Measurements from ENCODE around the gene GALK2.
"Not testable (repeated sequence)": the region's sequence is repeated elsewhere in the genome, so short reads cannot be mapped to it uniquely, and the experiment has no call there.

The GALK2 gene

DNA sequence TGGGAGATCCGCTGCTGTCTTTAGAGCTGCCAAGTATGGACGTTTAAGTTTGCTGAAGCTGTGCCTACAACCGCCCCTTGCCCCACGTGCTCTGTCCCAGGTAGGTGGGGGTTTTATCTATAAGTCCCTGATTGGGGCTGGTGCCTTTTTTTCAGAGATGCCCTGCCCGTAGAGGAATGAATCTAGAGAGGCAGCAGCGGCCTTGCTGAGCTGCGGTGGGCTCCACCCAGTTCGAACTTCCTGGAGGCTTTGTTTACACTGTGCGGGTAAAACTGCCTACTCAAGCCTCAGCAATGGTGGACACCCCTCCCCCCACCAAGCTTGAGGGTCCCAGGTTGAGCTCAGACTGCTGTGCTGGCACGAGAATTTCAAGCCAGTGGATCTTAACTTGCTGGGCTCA, 169.6 kb downstream of the GALK2 start:
- no peak for DNase-seq (ENCODE audit: low read depth)

DNA sequence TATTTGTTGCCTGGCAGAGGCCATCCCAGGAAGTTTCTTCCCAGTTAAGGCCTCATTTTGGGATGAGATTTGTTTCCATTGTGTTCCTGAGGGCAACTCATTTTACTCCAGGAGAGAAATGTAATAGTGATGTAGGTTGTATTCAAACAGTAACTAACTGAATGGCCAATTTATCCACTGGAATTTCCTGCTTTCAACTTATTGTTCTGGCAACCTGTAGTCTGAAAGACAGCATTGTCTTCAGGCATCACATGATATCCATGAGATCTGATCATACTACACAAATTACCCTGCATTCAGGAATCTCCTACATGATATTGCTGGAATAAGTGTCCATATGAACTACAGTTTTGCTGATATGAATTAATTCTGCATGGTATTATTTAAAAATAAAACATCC, 173.5 kb downstream of the GALK2 start:
- DNase-seq (ENCODE audit: low read depth): no peak

DNA sequence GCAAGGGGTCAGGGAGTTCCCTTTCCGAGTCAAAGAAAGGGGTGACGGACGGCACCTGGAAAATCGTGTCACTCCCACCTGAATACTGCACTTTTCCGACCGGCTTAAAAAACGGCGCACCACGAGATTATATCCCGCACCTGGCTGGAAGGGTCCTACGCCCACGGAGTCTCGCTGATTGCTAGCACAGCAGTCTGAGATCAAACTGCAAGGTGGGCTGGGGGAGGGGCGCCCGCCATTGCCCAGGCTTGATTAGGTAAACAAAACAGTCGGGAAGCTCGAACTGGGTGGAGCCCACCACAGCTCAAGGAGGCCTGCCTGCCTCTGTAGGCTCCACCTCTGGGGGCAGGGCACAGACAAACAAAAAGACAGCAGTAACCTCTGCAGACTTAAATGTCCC, 184.4 kb downstream of the GALK2 start:
- DNase-seq (ENCODE audit: low read depth): not testable (repeated sequence)

DNA sequence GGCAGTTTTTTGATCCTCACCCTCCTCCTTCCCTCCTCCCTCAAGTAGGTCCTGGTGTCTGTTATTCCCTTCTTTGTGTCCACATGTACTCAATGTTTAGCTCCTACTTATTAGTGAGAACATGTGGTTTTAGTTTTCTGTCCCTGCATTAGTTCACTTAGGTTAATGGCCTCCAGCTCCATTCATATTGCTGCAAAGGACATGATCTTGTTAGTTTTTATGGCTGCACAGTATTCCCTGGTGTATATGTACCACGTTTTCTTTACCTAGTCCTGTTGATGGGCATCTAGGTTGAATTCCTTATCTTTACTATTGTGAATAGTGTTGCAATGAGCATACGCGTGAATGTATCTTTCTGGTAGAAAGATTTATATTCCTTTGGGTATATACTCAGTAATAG, 191.3 kb downstream of the GALK2 start:
- no peak for DNase-seq (ENCODE audit: low read depth)

DNA sequence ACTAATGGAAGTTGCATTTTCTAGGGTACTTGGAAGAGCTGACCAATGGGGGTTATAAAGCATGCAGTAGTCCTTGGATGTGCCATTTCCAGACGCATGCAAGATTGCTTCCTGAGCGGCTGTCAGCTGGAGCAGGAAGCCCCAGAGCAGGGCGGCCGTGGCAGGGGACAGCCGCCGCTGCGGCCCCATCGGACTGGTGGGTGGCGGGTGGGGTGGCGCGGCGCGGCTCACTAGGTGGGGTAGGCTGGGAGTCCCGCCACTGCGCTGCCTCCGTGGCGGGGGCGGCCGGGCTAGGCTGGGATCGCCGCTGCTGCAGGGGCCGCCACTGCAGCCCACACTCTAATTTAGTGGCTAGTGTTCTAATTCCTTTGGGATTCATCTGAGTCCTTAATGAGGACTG, 196.4 kb downstream of the GALK2 start:
- DNase-seq (ENCODE audit: low read depth): no peak

DNA sequence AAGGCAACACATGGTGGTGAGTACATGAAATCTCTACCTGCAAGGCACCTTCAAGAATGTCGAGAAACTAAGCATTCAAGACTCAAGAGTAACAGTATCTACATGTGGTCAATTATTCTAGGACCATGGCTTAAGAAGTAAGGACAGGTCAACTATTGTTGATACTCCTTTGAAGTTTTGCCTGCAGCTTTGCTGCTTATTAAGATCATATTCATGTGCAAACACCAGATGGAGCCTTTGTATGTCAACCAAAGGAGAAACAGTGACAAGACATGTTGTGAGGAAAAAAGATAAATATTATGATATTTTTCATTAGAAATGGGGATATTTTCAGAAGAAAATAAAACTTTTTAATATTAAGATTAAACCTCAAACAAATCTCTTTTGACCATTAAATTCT, 200.7 kb downstream of the GALK2 start:
- DNase-seq (ENCODE audit: low read depth): no peak

DNA sequence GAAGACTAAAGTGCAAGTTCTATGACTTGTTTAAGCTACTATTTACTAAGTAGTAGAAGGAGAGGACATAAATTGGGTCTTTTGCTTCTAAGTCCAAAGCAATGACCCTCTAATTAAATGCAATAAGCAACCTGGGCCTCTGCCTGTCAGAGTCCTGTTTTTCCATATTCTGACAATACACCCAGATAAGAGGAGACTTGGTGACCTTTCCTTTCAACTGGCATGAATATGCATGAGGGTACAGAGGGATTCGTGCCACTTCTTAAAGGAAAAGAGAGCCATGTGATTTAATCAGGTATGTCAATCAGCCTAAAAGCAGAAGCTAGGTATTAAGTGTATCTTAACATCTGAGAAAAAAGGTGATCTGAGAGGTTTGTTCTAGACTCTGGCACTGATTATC, 202.3 kb downstream of the GALK2 start:
- DNase-seq (ENCODE audit: low read depth): no peak

DNA sequence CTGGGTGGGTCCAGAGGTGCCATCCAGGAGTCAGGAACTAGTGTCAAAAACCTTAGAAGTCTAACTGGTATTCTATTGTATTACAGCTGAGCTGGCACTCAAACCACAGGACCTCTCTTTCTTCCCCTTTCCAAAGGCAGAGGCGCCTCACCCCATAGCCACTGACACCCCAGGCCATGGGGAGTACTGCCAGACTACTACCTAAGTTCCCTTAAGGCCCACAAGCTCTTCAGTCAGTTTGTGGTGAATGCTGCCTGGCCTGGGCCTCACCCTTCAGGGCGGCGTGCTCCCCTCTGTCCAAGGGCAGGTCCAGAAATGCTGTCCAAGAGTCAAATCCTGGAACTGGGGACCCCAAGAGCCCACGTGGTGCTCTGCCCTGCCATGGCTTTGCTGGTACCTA, 209.9 kb downstream of the GALK2 start:
- no peak for DNase-seq (ENCODE audit: low read depth)

DNA sequence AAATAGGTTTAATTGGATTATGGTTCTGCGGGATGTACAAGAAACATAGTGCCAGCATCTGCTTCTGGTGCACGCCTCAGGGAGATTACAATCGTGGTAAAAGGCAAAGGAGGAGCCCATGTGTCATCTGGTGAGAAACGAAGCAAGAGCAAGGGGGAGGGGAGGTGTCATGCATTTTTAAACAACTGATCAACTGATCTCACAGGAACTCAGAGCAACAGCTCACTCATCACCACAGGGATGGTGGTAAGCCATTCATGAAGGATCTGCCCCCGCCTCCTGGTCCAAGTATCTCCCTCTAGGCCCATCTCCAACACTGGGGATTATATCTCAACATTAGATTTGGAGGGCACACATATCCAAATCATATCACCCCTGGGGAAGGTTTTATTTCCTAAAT, 210.9 kb downstream of the GALK2 start:
- no peak for DNase-seq (ENCODE audit: low read depth)

Measured in HS-27A (cell line).